Neural cell (in vitro differentiated cells): ENCODE results near the gene SNX30. TPM values are rescaled to one million over a fixed set of nuclear protein-coding genes. Genes with fewer than 3 reads are reported as not detected.

Experiments used
- H2AFZ ChIP-seq: fragments of 200-600, 300-800 bp; sonication (generic), shearing (Covaris generic); 2 replicates; pipeline ENCODE4 v1.6.0; 2014; ENCODE audit warnings: low read depth, mild to moderate bottlenecking, antibody characterized with exemption, low read length, moderate library complexity
- H3F3A ChIP-seq: fragments of 200-600 bp; shearing (Covaris generic); 2 replicates; pipeline ENCODE4 v1.6.1; 2016; ENCODE audit warnings: mild to moderate bottlenecking, moderate library complexity, mixed read lengths, antibody characterized with exemption, low read length; ENCODE audit not compliant: insufficient read depth, poor library complexity, severe bottlenecking
- H3K27ac ChIP-seq: fragments of 200-600, 300-800 bp; sonication (generic), shearing (Covaris generic); 2 replicates; pipeline ENCODE4 v1.5.1; 2014; ENCODE audit warnings: mild to moderate bottlenecking, low read length, moderate library complexity
- H3K27me3 ChIP-seq: fragments of 300-800, 200-600 bp; sonication (generic), shearing (Covaris generic); 2 replicates; pipeline ENCODE4 v1.6.0; 2014; ENCODE audit warnings: mild to moderate bottlenecking, low read depth, low read length, moderate library complexity; ENCODE audit not compliant: insufficient read depth
- H3K36me3 ChIP-seq: fragments of 300-800, 200-600 bp; sonication (generic), shearing (Covaris generic); 2 replicates; pipeline ENCODE4 v1.5.1; 2014; ENCODE audit warnings: mild to moderate bottlenecking, antibody characterized with exemption, low read length, moderate library complexity; ENCODE audit not compliant: insufficient read depth
- H3K4me2 ChIP-seq: fragments of 300-800, 200-600 bp; sonication (generic), shearing (Covaris generic); 2 replicates; pipeline ENCODE4 v1.6.0; 2014; ENCODE audit warnings: mild to moderate bottlenecking, low read length
- H3K4me3 ChIP-seq: fragments of 300-800, 200-600 bp; sonication (generic), shearing (Covaris generic); 2 replicates; pipeline ENCODE4 v1.5.1; 2014; ENCODE audit warnings: mild to moderate bottlenecking, low read length, moderate library complexity
- H3K79me2 ChIP-seq: fragments of 200-600 bp; shearing (Covaris generic); replicated peaks from 2 replicates; pipeline ENCODE4 v1.6.0; 2014; ENCODE audit warnings: mild to moderate bottlenecking, low read length, moderate library complexity; ENCODE audit not compliant: insufficient read depth
- H3K9ac ChIP-seq: fragments of 300-800, 200-600 bp; sonication (generic), shearing (Covaris generic); 2 replicates; pipeline ENCODE4 v1.6.1; 2016; ENCODE audit warnings: mild to moderate bottlenecking, low read length, mixed read lengths
- H3K9me2 ChIP-seq: fragments of 200-600 bp; shearing (Covaris generic); 2 replicates; pipeline ENCODE4 v1.6.1; 2016; ENCODE audit warnings: mild to moderate bottlenecking, low read length, mixed read lengths; ENCODE audit not compliant: insufficient read depth
- H3K9me3 ChIP-seq: fragments of 200-600, 300-800 bp; sonication (generic), shearing (Covaris generic); 2 replicates; pipeline ENCODE4 v1.6.1; 2016; ENCODE audit warnings: mild to moderate bottlenecking, mixed run types, low read length, moderate library complexity, mixed read lengths
- H4K20me1 ChIP-seq: fragments of 200-600 bp; shearing (Covaris generic); 2 replicates; pipeline ENCODE4 v1.6.1; 2016; ENCODE audit warnings: mild to moderate bottlenecking, mixed run types; ENCODE audit not compliant: insufficient read depth
- CTCF ChIP-seq: fragments of 450-650 bp; IDR thresholded peaks from 2 replicates; pipeline ENCODE4 v1.5.1; 2014; ENCODE audit warnings: antibody characterized with exemption, mild to moderate bottlenecking, moderate library complexity; ENCODE audit not compliant: poor library complexity, severe bottlenecking
- EP300 ChIP-seq: fragments of 450-650 bp; conservative IDR thresholded peaks from 2 replicates; pipeline ENCODE4 v1.6.1; 2014; ENCODE audit warnings: antibody characterized with exemption, mild to moderate bottlenecking, moderate library complexity; ENCODE audit not compliant: poor library complexity, severe bottlenecking
- EZH2 ChIP-seq: fragments of 200-600, 300-800 bp; shearing (Covaris generic), sonication (generic); IDR thresholded peaks from 2 replicates; pipeline ENCODE4 v1.6.1; 2014; ENCODE audit warnings: antibody characterized with exemption, low read length, borderline replicate concordance, mild to moderate bottlenecking; ENCODE audit not compliant: insufficient read depth, poor library complexity, severe bottlenecking
- MXI1 ChIP-seq: fragments of 450-650 bp; conservative IDR thresholded peaks from 2 replicates; pipeline ENCODE4 v1.6.1; 2014; ENCODE audit warnings: antibody characterized with exemption, mild to moderate bottlenecking; ENCODE audit not compliant: poor library complexity, severe bottlenecking
- POLR2AphosphoS5 ChIP-seq: IDR thresholded peaks from 2 replicates; pipeline ENCODE4 v1.6.1; 2012
- RAD21 ChIP-seq: fragments of 450-650 bp; conservative IDR thresholded peaks from 2 replicates; pipeline ENCODE4 v1.6.1; 2014; ENCODE audit warnings: antibody characterized with exemption, mild to moderate bottlenecking, moderate library complexity
- REST ChIP-seq: IDR thresholded peaks from 2 replicates; pipeline ENCODE4 v1.6.1; 2012; ENCODE audit warnings: borderline replicate concordance
- TAF1 ChIP-seq: IDR thresholded peaks from 2 replicates; pipeline ENCODE4 v1.6.1; 2012; ENCODE audit warnings: low read depth
- polyA plus RNA-seq: library from polyadenylated mRNA; depleted of rRNA; stranded (reverse); fragments of >200 nt; gene quantifications from 2 replicates; pipeline ENCODE4 v1.2.3, GENCODE V29; 2014

SNX30 gene
- polyA plus RNA-seq, 1 donor from 2014 or later, result 30.0 TPM

- no peak overlapping the region for H3K9ac ChIP-seq
- H3K4me2 ChIP-seq, result no peak overlapping the region
- H4K20me1 ChIP-seq, result no peaks in the 10 kb centered on the region
- no peaks in the 10 kb centered on the region for H3F3A ChIP-seq
- H3K79me2 ChIP-seq, result no peaks in the 10 kb centered on the region
- H3K4me3 ChIP-seq, result no peak overlapping the region
- no peaks in the 10 kb centered on the region for H3K36me3 ChIP-seq
- no peaks in the 10 kb centered on the region for H3K9me3 ChIP-seq
- no peak for TF ChIP-seq RAD21
- no peak for TF ChIP-seq EZH2
- no peak for TF ChIP-seq MXI1
- no peak overlapping the region for H2AFZ ChIP-seq
- H3K27me3 ChIP-seq, result peaks cover 5% of the 10 kb centered on the region
- no peak overlapping the region for H3K27ac ChIP-seq
- no peaks in the 10 kb centered on the region for H3K9me2 ChIP-seq
Measured at GRCh38 chr9:112885324-112885723, 134.8 kb downstream of the SNX30 start.

- Histone ChIP-seq H3K4me2 (no peak overlapping the region), H3K36me3 (no peaks in the 10 kb centered on the region), H4K20me1 (no peaks in the 10 kb centered on the region), H3K27me3 (peaks cover 16% of the 10 kb centered on the region), H3K4me3 (no peak overlapping the region), H3K27ac (no peak overlapping the region), H3K79me2 (no peaks in the 10 kb centered on the region), H3K9ac (no peak overlapping the region), H3F3A (no peaks in the 10 kb centered on the region), H2AFZ (no peak overlapping the region), H3K9me2 (no peaks in the 10 kb centered on the region), H3K9me3 (no peaks in the 10 kb centered on the region)
- TF ChIP-seq POLR2AphosphoS5, result no peak
- TF ChIP-seq EP300, result no peak
- no peak for TF ChIP-seq RAD21
- no peak for TF ChIP-seq REST
- TF ChIP-seq CTCF, result no peak
Measured at GRCh38 chr9:112886351-112886750, 135.8 kb downstream of the SNX30 start.

- Histone ChIP-seq H3K27me3 (peaks cover 17% of the 10 kb centered on the region), H3K9me2 (no peaks in the 10 kb centered on the region), H3F3A (no peaks in the 10 kb centered on the region), H3K9ac (no peak overlapping the region), H2AFZ (no peak overlapping the region), H3K79me2 (no peaks in the 10 kb centered on the region), H3K27ac (no peak overlapping the region), H3K4me3 (no peak overlapping the region), H3K36me3 (no peaks in the 10 kb centered on the region), H3K4me2 (no peak overlapping the region), H4K20me1 (no peaks in the 10 kb centered on the region), H3K9me3 (no peaks in the 10 kb centered on the region)
- TF ChIP-seq MXI1 (no peak), EZH2 (no peak), EP300 (no peak), RAD21 (no peak), TAF1 (no peak), REST (no peak)
Measured at GRCh38 chr9:112887381-112887780, 136.8 kb downstream of the SNX30 start.
